GM12891 (cell line): ENCODE measurements around the gene KDM6A. TPM values are rescaled to one million over a fixed set of nuclear protein-coding genes. Genes with fewer than 3 reads are reported as not detected.
A peak's percentile ranks its signal among the peaks of the same experiment; 100 is the strongest.
"Not testable (repeated sequence)": the region's sequence is repeated elsewhere in the genome, so short reads cannot be mapped to it uniquely, and the experiment has no call there.

Experiments used
- DNase-seq: peaks from one replicate; pipeline ENCODE4 v3.0.0; 2011; ENCODE audit warnings: low spot score; ENCODE audit not compliant: insufficient read length
- FAIRE-seq: peaks from 2 replicates; lab custom pipeline; 2011; peaks lifted over from hg19 to GRCh38; lab: Jason Lieb, UNC
- PAX5 ChIP-seq: IDR thresholded peaks from 2 replicates; pipeline ENCODE4 v1.6.1; 2011; ENCODE audit warnings: low read length, moderate library complexity, mild to moderate bottlenecking; ENCODE audit not compliant: insufficient read depth, severe bottlenecking
- POLR2A ChIP-seq: IDR thresholded peaks from 2 replicates; pipeline ENCODE4 v1.6.1; 2011; ENCODE audit warnings: low read depth, low read length, control low read depth
- POLR2AphosphoS5 ChIP-seq: IDR thresholded peaks from 2 replicates; pipeline ENCODE4 v1.6.1; 2011; ENCODE audit warnings: low read depth, low read length, control low read depth
- POU2F2 ChIP-seq: IDR thresholded peaks from 2 replicates; pipeline ENCODE4 v1.6.1; 2011; ENCODE audit warnings: low read depth, mild to moderate bottlenecking, control low read depth, low read length, moderate library complexity
- SPI1 ChIP-seq: IDR thresholded peaks from 2 replicates; pipeline ENCODE4 v1.6.1; 2011; ENCODE audit warnings: low read depth, low read length, control low read depth
- TAF1 ChIP-seq: IDR thresholded peaks from 2 replicates; pipeline ENCODE4 v1.6.1; 2011; ENCODE audit warnings: low read depth, low read length, control low read depth
- polyA plus RNA-seq: library from polyadenylated mRNA; unstranded; fragments of >200 nt; gene quantifications from one replicate; pipeline ENCODE4 v1.2.1, GENCODE V29; 2012; ENCODE audit warnings: low read depth, missing spikeins, inconsistent platforms; ENCODE audit not compliant: missing spikeins

The KDM6A gene
- polyA plus RNA-seq: 7.3 TPM

- DNase-seq: peak; percentile 71
- FAIRE-seq: peak; percentile 99
- TF ChIP-seq POLR2AphosphoS5 (no peak), POU2F2 (no peak), POLR2A (no peak; the same call in 1 of the 2 replicates), PAX5 (no peak), TAF1 (0 out of 2 replicates have a peak, but pooled peaks have one; percentile 30)
These were observed at the start of gene KDM6A for GRCh38 chrX:44872821-44873414. Gene KDM6A, plus strand, starts transcription at chrX:44873188. Its CDS starts 364 bp downstream, at chrX:44873552.

- not testable (repeated sequence) for FAIRE-seq, DNase-seq
These were observed 49.8 kb upstream of the KDM6A start for GRCh38 chrX:44823193-44823592.

GRCh38 chrX:44828008-44828605 is 44.9 kb upstream of the KDM6A start:
- no peak for FAIRE-seq
- no peak for TF ChIP-seq PAX5
- no peak for TF ChIP-seq POLR2AphosphoS5
- no peak for TF ChIP-seq POU2F2
- no peak for TF ChIP-seq POLR2A
- TF ChIP-seq SPI1: no peak
- TF ChIP-seq TAF1: no peak
- DNase-seq: no peak

GRCh38 chrX:44829832-44830231 is 43.2 kb upstream of the KDM6A start:
- FAIRE-seq (no peak), DNase-seq (no peak)
- TF ChIP-seq POU2F2 (no peak), SPI1 (no peak), POLR2AphosphoS5 (no peak), POLR2A (no peak), PAX5 (no peak), TAF1 (no peak)

GRCh38 chrX:44842550-44843317 is 30.3 kb upstream of the KDM6A start:
- DNase-seq (no peak), FAIRE-seq (no peak)
- TF ChIP-seq PAX5: no peak
- no peak for TF ChIP-seq TAF1
- no peak for TF ChIP-seq POLR2A
- TF ChIP-seq SPI1: no peak
- no peak for TF ChIP-seq POU2F2
- no peak for TF ChIP-seq POLR2AphosphoS5

- FAIRE-seq (no peak), DNase-seq (no peak)
- TF ChIP-seq POLR2AphosphoS5 (no peak), PAX5 (no peak), SPI1 (no peak), POLR2A (no peak), POU2F2 (no peak), TAF1 (no peak)
These were observed 29.7 kb upstream of the KDM6A start for GRCh38 chrX:44843318-44843702.

GRCh38 chrX:44843753-44844152 is 29.2 kb upstream of the KDM6A start, which contains the start of gene DUSP21:
Gene DUSP21, plus strand, starts transcription at chrX:44844021. Its CDS starts 112 bp downstream, at chrX:44844133.
- DNase-seq (no peak), FAIRE-seq (no peak)
- TF ChIP-seq TAF1: no peak
- no peak for TF ChIP-seq POLR2A
- no peak for TF ChIP-seq POLR2AphosphoS5
- TF ChIP-seq POU2F2: no peak
- TF ChIP-seq SPI1: no peak
- TF ChIP-seq PAX5: no peak

- TF ChIP-seq SPI1 (no peak), PAX5 (no peak), POLR2AphosphoS5 (no peak), POLR2A (no peak), POU2F2 (no peak), TAF1 (no peak)
- DNase-seq (no peak), FAIRE-seq (no peak)
These were observed 28.8 kb upstream of the KDM6A start for GRCh38 chrX:44844204-44844603.

GRCh38 chrX:44850891-44851290 is 22.1 kb upstream of the KDM6A start:
- not testable (repeated sequence) for FAIRE-seq, DNase-seq
